OCI-LY7 (cell line): ENCODE measurements around the gene OR1N1. TPM values are rescaled to one million over a fixed set of nuclear protein-coding genes. Genes with fewer than 3 reads are reported as not detected.
A peak's percentile ranks its signal among the peaks of the same experiment; 100 is the strongest.

Experiments
- BruUV-seq: library from RNA; stranded (reverse); fragments of 400-500 nt; replicated peaks from 2 replicates; lab custom pipeline; 2021; lab: Mats Ljungman, UMichigan
- CTCF ChIA-PET: fragments of 300-600 bp; sonication (Branson Sonifier 250); formaldehyde crosslinking; loops from one replicate; lab custom pipeline; 2022; ENCODE audit warnings: antibody characterized with exemption; ENCODE audit not compliant: unreplicated experiment; lab: Charles Lee
- POLR2A ChIA-PET: fragments of 300-600 bp; sonication (Branson Sonifier 250); formaldehyde crosslinking; loops from one replicate; lab custom pipeline; 2022; ENCODE audit warnings: antibody characterized with exemption; lab: Charles Lee
- DNase-seq: peaks from one replicate; pipeline ENCODE4 v3.0.0-alpha.2; 2015; ENCODE audit warnings: low spot score
- H2AFZ ChIP-seq: fragments of 200-600 bp; sonication (generic), shearing (Covaris generic); 2 replicates; pipeline ENCODE4 v1.6.1; 2014; ENCODE audit warnings: mild to moderate bottlenecking, antibody characterized with exemption, low read length, moderate library complexity
- H3K27ac ChIP-seq: fragments of 200-600 bp; sonication (generic); 2 replicates; pipeline ENCODE4 v1.5.1; 2014; ENCODE audit warnings: mixed run types, low read depth, mild to moderate bottlenecking, moderate library complexity, low read length, inconsistent platforms; ENCODE audit not compliant: poor library complexity, severe bottlenecking
- H3K36me3 ChIP-seq: fragments of 200-600 bp; sonication (generic); 2 replicates; pipeline ENCODE4 v1.6.1; 2014; ENCODE audit warnings: mild to moderate bottlenecking, antibody characterized with exemption, low read length, moderate library complexity, mixed read lengths; ENCODE audit not compliant: insufficient read depth
- H3K4me1 ChIP-seq: fragments of 200-600 bp; sonication (generic); 2 replicates; pipeline ENCODE4 v1.5.1; 2014; ENCODE audit warnings: mild to moderate bottlenecking, low read length; ENCODE audit not compliant: insufficient read depth, poor library complexity, severe bottlenecking
- H3K4me2 ChIP-seq: fragments of 200-600 bp; sonication (generic); 2 replicates; pipeline ENCODE4 v1.6.1; 2014; ENCODE audit warnings: mild to moderate bottlenecking, low read length
- H3K4me3 ChIP-seq: fragments of 200-600 bp; sonication (generic); 2 replicates; pipeline ENCODE4 v1.5.1; 2014; ENCODE audit warnings: mild to moderate bottlenecking, low read depth, low read length; ENCODE audit not compliant: poor library complexity, severe bottlenecking
- H3K79me2 ChIP-seq: fragments of 200-600 bp; sonication (generic); 2 replicates; pipeline ENCODE4 v1.6.1; 2016; ENCODE audit warnings: low read depth, mild to moderate bottlenecking, low read length, moderate library complexity, mixed read lengths; ENCODE audit not compliant: insufficient read depth
- H3K9me2 ChIP-seq: fragments of 200-600 bp; sonication (generic); 2 replicates; pipeline ENCODE4 v1.6.1; 2016; ENCODE audit warnings: mild to moderate bottlenecking, low read length, mixed read lengths; ENCODE audit not compliant: insufficient read depth
- H3K9me3 ChIP-seq: fragments of 200-600 bp; sonication (generic); 2 replicates; pipeline ENCODE4 v1.6.1; 2014; ENCODE audit warnings: mild to moderate bottlenecking, mixed run types, low read length, mixed read lengths
- H4K20me1 ChIP-seq: fragments of 200-600 bp; sonication (generic); 2 replicates; pipeline ENCODE4 v1.6.1; 2014; ENCODE audit warnings: mild to moderate bottlenecking, antibody characterized with exemption, low read length, moderate library complexity, mixed read lengths; ENCODE audit not compliant: insufficient read depth
- EZH2phosphoT487 ChIP-seq: fragments of 200-600 bp; sonication (generic); IDR thresholded peaks from 2 replicates; pipeline ENCODE4 v1.6.1; 2018; ENCODE audit warnings: low read depth, borderline replicate concordance, mild to moderate bottlenecking, mixed run types, antibody characterized with exemption, low read length, moderate library complexity, mixed read lengths
- intact Hi-C: fragments of 100-400 bp; cut with micrococcal nuclease; formaldehyde crosslinking; loops from one replicate; pipeline ENCODE4 v1.10.0; 2022; ENCODE audit not compliant: unreplicated experiment
- total RNA-seq, 2 experiments: library from RNA; depleted of rRNA in 1 of 2; stranded (reverse); fragments of >200 nt in 1 of 2; shearing (Covaris generic) in 1 of 2; gene quantifications; 2 replicates each; pipeline ENCODE4 v1.2.3, GENCODE V29; 2014 to 2022
- TF ChIP-seq, protein P1 (sequence below): fragments of 200-600 bp; sonication (generic); conservative IDR thresholded peaks from 2 replicates; pipeline ENCODE4 v1.5.1; 2014; ENCODE audit warnings: mild to moderate bottlenecking, antibody characterized with exemption, low read length, moderate library complexity, mixed read lengths

Gene OR1N1
- total RNA-seq, 2 experiments from 2014 or later, result not detected

DNA sequence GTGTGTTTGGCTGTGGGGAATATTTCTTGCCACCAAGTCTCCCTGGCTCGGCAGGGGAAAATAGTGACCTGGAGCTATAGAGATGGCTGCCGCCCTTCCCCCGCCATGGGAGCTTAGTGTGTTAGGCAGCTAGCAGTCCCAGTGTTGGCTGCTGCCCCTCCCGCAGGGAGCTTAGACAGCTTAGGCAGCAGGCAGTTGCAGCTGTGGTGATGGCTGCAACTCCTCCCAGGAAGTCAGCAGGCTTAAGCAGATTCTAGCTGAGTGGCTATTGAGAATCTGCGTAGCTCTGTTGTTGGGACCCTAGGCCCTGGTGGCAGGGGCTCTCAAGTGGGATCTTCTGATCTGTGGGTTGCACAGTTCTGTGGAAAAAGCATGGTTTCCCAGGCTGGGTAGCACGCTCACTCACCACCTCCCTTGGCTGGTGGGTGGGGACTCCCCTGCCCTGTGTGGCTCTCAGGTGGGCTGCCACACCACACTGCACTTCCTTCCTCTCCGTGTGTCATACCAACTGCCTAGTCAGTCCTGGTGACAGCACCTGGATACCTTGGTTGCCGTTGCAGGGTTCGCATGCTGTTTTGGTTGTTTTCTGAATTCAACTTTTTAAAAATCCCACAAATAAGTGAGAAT, 35.2 kb upstream of the OR1N1 start:
- Histone ChIP-seq H3K4me3 (no peak overlapping the region), H4K20me1 (no peaks in the 10 kb centered on the region), H2AFZ (peak overlapping the region; percentile 18; the same call in 1 of the 2 replicates), H3K4me2 (no peak overlapping the region), H3K9me3 (0 out of 2 replicates have a peak, but pooled peaks cover 8% of the 10 kb centered on the region), H3K27ac (no peak overlapping the region), H3K4me1 (no peaks in the 10 kb centered on the region), H3K9me2 (no peaks in the 10 kb centered on the region), H3K36me3 (no peaks in the 10 kb centered on the region), H3K79me2 (no peaks in the 10 kb centered on the region)
- TF ChIP-seq, protein P1, sequence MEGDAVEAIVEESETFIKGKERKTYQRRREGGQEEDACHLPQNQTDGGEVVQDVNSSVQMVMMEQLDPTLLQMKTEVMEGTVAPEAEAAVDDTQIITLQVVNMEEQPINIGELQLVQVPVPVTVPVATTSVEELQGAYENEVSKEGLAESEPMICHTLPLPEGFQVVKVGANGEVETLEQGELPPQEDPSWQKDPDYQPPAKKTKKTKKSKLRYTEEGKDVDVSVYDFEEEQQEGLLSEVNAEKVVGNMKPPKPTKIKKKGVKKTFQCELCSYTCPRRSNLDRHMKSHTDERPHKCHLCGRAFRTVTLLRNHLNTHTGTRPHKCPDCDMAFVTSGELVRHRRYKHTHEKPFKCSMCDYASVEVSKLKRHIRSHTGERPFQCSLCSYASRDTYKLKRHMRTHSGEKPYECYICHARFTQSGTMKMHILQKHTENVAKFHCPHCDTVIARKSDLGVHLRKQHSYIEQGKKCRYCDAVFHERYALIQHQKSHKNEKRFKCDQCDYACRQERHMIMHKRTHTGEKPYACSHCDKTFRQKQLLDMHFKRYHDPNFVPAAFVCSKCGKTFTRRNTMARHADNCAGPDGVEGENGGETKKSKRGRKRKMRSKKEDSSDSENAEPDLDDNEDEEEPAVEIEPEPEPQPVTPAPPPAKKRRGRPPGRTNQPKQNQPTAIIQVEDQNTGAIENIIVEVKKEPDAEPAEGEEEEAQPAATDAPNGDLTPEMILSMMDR, result no peak
- TF ChIP-seq EZH2phosphoT487, result no peak
- intact Hi-C loops, result no loop called here
- ChIA-PET CTCF (no interaction called here), POLR2A (no interaction called here)
- BruUV-seq, result no TSS peak
- DNase-seq, result peak; percentile 58

DNA sequence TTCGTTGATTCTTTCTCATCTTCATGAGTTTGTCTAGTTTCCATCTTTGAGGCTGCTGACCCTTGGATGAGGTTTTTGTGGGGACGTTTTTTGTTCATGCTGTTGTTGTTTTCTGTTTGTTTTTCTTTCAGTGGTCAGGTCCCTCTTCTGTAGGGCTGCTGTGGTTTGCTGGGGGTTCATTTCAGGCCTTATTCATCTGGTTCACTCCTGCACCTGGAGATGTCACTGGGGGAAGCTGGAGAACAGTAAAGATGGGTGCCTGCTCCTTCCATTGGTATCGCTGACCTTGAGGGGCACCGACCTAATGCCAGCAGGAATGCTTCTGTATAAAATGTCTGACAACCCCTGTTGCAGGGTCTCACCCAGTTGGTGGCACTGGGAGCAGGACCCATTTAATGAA, 34.4 kb upstream of the OR1N1 start:
- Histone ChIP-seq H3K4me1 (no peaks in the 10 kb centered on the region), H3K4me3 (no peak overlapping the region), H3K36me3 (no peaks in the 10 kb centered on the region), H3K4me2 (no peak overlapping the region), H2AFZ (no peak overlapping the region), H3K9me3 (0 out of 2 replicates have a peak, but pooled peaks cover 8% of the 10 kb centered on the region), H3K27ac (no peak overlapping the region), H4K20me1 (no peaks in the 10 kb centered on the region), H3K79me2 (no peaks in the 10 kb centered on the region), H3K9me2 (no peaks in the 10 kb centered on the region)
- TF ChIP-seq, protein P1, result no peak
- TF ChIP-seq EZH2phosphoT487, result no peak
- intact Hi-C loops, result no loop called here
- no peak for DNase-seq
- POLR2A ChIA-PET, result no interaction called here
- no TSS peak for BruUV-seq
- CTCF ChIA-PET, result no interaction called here

DNA sequence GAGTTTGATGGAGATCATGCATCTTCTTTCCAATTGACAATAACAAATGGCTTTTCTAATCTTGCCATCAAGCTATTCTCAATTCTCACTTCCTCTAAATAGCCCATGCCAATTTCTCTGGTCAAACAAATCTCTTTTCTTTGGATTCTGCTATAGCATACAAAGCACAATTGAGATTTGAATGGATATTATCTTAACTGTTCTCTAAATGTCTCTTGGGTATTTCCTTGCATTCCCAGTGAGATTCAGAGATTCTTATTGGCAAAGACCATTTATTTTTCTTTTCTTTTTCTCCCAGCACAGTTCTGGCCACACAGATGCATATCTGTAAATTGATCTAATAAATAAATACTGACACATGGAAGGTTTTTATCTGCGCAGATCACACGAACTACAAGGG, 25.7 kb upstream of the OR1N1 start, which contains the start of gene OR1N2:
OR1N2 (plus strand) TSS at position 301 of the 400 bp plus-strand sequence. CDS start 100 bp downstream, outside the sequence.
- Histone ChIP-seq H3K79me2 (no peaks in the 10 kb centered on the region), H3K9me3 (no peaks in the 10 kb centered on the region), H3K9me2 (no peaks in the 10 kb centered on the region), H3K4me2 (no peak within 1 kb of the TSS), H3K27ac (no peak within 1 kb of the TSS), H3K36me3 (no peaks in the 10 kb centered on the region), H4K20me1 (no peaks in the 10 kb centered on the region), H3K4me1 (no peaks in the 10 kb centered on the region), H2AFZ (no peak within 1 kb of the TSS), H3K4me3 (no peak within 1 kb of the TSS)
- BruUV-seq, result no TSS peak
- TF ChIP-seq, protein P1, result no peak
- no peak for TF ChIP-seq EZH2phosphoT487
- no peak for DNase-seq
- ChIA-PET POLR2A (no interaction called here), CTCF (no interaction called here)
- intact Hi-C loops, result no loop called here
